Stimulated activated CD8-positive, alpha-beta memory T cell treated with anti-CD3 and anti-CD28 coated beads, Interleukin-4, amount 100 ng/mL, for 48 hours (primary cell): ENCODE data around the gene RNF217.

Experiments
- DNase-seq: peaks from one replicate; pipeline ENCODE4 v3.0.0-alpha.2; 2020

RNF217 gene

GRCh38 chr6:124991764-124992295 lies 29.6 kb downstream of the RNF217 start:
- no peak for DNase-seq

GRCh38 chr6:124993327-124993726 lies 31.1 kb downstream of the RNF217 start:
- DNase-seq: no peak

- no peak for DNase-seq
Measured at GRCh38 chr6:124994648-124995047, 32.4 kb downstream of the RNF217 start.

GRCh38 chr6:124995131-124995530 lies 32.9 kb downstream of the RNF217 start:
- DNase-seq: no peak

- no peak for DNase-seq
Measured at GRCh38 chr6:124995645-124996325, 33.5 kb downstream of the RNF217 start.

GRCh38 chr6:124996411-124996810 lies 34.2 kb downstream of the RNF217 start:
- DNase-seq: no peak

- no peak for DNase-seq
Measured at GRCh38 chr6:124997196-124997875, 35.1 kb downstream of the RNF217 start.

GRCh38 chr6:124999105-124999764 lies 37.0 kb downstream of the RNF217 start:
- DNase-seq: no peak

GRCh38 chr6:125001684-125002405 lies 39.6 kb downstream of the RNF217 start:
- DNase-seq: no peak

- no peak for DNase-seq
Measured at GRCh38 chr6:125002406-125002741, 40.1 kb downstream of the RNF217 start.

- DNase-seq: no peak
Measured at GRCh38 chr6:125003070-125003469, 40.8 kb downstream of the RNF217 start.

- DNase-seq: no peak
Measured at GRCh38 chr6:125004198-125004597, 42.0 kb downstream of the RNF217 start.

- DNase-seq: no peak
Measured at GRCh38 chr6:125004797-125005595, 42.8 kb downstream of the RNF217 start.

GRCh38 chr6:125008261-125008703 lies 46.0 kb downstream of the RNF217 start:
- no peak for DNase-seq

GRCh38 chr6:125008957-125009356 lies 46.7 kb downstream of the RNF217 start:
- DNase-seq: no peak

- no peak for DNase-seq
Measured at GRCh38 chr6:125009578-125009977, 47.3 kb downstream of the RNF217 start.

GRCh38 chr6:125013938-125014660 lies 51.9 kb downstream of the RNF217 start:
- no peak for DNase-seq

- DNase-seq: no peak
Measured at GRCh38 chr6:125014661-125014957, 52.4 kb downstream of the RNF217 start.

- no peak for DNase-seq
Measured at GRCh38 chr6:125015152-125015551, 52.9 kb downstream of the RNF217 start.

- DNase-seq: no peak
Measured at GRCh38 chr6:125018136-125018535, 55.9 kb downstream of the RNF217 start.

- DNase-seq: no peak
Measured at GRCh38 chr6:125019281-125019680, 57.0 kb downstream of the RNF217 start.

GRCh38 chr6:125019918-125020317 lies 57.7 kb downstream of the RNF217 start:
- DNase-seq: no peak
